HG03103 (cell line): ENCODE measurements around the gene PIM2.
"Not testable (repeated sequence)": the region's sequence is repeated elsewhere in the genome, so short reads cannot be mapped to it uniquely, and the experiment has no call there.

Experiments used
- ATAC-seq: cut with Tn5 transposase; IDR thresholded peaks from one replicate; pipeline ENCODE4 v1.9.1; 2021; ENCODE audit warnings: low read depth; ENCODE audit not compliant: unreplicated experiment

Gene PIM2

DNA sequence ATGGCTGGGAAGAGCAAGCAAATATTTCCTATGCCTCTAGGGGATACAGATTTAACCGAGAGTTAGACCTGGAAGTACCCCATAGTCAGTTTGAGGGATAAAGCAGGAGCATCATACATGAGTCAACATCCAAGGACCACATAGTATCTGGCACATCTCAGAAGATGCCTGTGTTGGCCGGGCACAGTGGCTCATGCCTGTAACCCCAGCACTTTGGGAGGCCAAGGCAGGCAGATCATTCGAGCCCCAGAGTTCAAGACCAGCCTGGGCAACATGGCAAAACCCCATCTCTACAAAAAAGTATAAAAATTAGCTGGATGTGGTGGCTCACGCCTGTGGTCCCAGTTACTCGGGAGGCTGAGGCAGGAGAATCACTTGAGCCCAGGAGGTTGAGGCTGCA, 32.2 kb downstream of the PIM2 start:
- not testable (repeated sequence) for ATAC-seq

DNA sequence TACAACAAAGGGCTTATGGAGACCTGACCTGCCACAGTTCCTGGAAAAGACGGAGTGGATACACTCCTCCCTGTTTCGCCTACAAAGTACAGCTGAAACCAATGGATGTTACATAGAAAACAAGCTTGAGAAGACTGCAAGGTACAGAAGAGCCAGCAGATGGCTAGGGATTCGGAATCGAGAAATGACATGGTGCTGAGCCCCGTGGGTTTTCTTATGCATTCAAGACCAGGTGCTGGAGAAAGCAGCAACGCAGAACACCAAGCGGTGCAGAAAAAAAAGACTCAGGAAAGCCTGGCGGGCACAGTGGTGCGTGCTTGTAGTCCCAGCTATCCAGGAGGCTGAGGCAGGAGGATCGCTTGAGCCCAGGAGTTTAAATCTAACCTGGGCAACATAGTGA, 35.1 kb downstream of the PIM2 start:
- no peak for ATAC-seq

DNA sequence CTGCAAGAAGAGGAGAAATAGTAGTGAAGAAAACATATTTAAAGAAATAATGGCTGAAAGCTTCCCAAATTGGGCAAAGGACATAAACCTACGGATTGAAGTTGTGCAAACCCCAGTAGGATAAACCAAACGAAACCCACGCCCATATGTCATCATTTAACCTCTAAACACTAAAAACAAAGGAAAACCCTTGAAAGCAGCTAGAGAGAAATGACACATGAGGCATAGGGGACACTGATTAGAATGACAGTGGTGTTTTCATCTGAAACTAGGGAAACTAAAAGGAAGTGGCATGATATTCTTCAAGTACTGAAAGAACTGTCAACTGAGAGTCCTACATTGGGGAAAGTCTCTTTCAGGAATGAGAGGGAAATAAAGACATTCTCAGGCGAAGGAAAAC, 41.9 kb downstream of the PIM2 start:
- not testable (repeated sequence) for ATAC-seq

DNA sequence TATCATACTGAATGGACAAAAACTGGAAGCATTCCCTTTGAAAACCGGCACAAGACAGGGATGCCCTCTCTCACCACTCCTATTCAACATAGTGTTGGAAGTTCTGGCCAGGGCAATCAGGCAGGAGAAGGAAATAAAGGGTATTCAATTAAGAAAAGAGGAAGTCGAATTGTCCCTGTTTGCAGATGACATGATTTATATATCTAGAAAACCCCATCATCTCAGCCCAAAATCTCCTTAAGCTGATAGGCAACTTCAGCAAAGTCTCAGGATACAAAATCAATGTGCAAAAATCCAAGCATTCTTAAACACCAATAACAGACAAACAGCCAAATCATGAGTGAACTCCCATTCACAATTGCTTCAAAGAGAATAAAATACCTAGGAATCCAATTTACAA, 46.8 kb downstream of the PIM2 start:
- ATAC-seq = not testable (repeated sequence)

DNA sequence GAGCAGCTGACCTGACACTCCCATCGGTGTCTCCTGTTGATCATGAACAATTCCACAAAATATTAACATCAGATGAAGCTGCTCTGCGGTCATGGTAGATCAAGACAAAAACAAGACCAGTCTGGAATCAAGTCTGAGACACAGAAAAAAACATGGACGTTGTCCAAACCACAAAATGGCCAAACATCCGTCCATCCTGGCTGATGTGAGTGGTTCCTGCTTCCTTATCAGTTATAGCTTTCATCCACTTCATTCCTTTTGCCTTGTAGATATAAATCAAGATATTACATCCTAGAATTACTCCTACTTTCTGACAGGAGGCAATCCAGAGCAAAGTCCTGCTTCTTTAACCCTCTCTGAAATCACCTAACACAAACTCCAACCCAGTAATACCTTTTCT, 54.6 kb downstream of the PIM2 start:
- ATAC-seq = no peak
